ENCODE measurements around the gene DCLK1.

- TF ChIP-seq CTCF (conservative IDR thresholded peaks at IDR 0.05 in 1 of 2, IDR thresholded peaks at IDR 0.05 in 1 of 2; ENCODE audit: low read depth in 1 of 2, low read length in 2 of 2) = no peak
- no peak for TF ChIP-seq EZH2 (IDR thresholded peaks at IDR 0.05; ENCODE audit: low read length, missing control alignments)
Observed at GRCh38 chr13:35814605-35815011, 316.6 kb downstream of the DCLK1 start.
